ENCODE measurements around the gene BCHE. TPM values are rescaled to one million over a fixed set of nuclear protein-coding genes. Genes with fewer than 3 reads are reported as not detected.

BCHE gene
- total RNA-seq, 1 donor from 2014 or later: 7.1 TPM

DNA sequence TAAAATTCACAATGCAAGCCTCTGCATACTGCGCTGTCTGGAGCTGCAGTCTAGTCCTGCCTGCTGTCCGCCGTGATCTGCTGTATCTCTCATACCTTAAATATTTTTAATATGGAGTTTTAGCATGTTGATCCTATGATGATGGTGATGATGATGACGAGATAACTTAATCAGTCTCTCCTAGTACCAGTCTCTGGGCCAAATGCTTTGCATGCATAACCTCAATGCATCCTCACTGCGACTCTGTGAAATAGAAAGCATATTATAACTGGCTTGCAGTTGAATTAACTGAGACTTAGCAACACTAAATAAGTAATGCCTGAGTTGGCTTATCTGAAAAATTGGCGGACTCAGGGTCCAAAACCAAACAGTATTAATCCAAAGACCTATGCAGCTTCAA is 38.4 kb upstream of the BCHE start:
- Mint-ChIP-seq H3K9me3 (no peaks in the 10 kb centered on the region), H3K4me1 (ENCODE audit: unreplicated experiment) (no peaks in the 10 kb centered on the region), H3K27ac (no peak overlapping the region), H3K4me3 (no peak overlapping the region), H3K36me3 (no peaks in the 10 kb centered on the region), H3K27me3 (no peaks in the 10 kb centered on the region)
- DNase-seq (ENCODE audit: extremely low spot score, unreplicated experiment): no peak
- TF ChIP-seq, protein P1, sequence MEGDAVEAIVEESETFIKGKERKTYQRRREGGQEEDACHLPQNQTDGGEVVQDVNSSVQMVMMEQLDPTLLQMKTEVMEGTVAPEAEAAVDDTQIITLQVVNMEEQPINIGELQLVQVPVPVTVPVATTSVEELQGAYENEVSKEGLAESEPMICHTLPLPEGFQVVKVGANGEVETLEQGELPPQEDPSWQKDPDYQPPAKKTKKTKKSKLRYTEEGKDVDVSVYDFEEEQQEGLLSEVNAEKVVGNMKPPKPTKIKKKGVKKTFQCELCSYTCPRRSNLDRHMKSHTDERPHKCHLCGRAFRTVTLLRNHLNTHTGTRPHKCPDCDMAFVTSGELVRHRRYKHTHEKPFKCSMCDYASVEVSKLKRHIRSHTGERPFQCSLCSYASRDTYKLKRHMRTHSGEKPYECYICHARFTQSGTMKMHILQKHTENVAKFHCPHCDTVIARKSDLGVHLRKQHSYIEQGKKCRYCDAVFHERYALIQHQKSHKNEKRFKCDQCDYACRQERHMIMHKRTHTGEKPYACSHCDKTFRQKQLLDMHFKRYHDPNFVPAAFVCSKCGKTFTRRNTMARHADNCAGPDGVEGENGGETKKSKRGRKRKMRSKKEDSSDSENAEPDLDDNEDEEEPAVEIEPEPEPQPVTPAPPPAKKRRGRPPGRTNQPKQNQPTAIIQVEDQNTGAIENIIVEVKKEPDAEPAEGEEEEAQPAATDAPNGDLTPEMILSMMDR (conservative IDR thresholded peaks at IDR 0.05): no peak

DNA sequence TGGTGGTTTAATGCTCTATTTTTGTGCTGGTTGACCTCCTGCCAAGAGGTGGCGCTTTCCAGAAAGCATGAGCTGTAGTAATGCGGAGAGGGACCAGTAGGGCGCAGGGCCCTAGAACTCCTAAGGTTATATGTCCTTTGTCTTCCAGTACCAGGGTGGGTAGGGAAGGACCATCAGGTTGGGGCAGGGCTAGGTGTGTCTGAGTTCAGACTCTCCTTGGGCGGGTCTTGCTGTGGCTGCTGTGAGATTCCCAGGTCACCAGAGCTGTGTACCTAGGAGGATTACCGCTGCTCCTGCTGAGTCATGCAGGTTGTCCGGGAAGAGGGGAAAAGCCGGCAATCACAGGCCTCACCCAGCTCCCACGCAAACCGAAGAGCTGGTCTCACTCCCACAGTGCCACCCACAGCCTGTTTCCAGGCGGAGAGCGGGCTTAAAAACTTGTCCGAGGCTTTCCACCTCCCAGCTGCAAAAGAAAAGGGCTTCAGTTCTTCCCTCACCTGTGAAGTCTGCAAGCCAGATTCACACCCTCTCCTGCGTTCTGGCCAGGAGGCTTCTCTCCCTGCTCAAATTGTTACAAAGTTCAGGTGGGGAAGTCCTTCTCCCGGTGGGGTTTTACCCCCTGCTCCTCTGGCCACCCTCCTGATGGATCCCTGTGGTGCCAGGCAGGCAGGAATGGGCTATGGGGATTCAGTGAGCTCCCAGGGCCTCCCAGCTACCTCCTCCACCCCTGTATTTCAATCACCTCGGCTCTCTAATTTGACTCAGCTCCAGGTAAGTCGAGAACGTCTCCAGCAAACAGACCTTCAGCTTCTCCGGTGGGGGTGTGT is 37.7 kb upstream of the BCHE start:
- DNase-seq (ENCODE audit: extremely low spot score, unreplicated experiment): no peak
- TF ChIP-seq, protein P1 (conservative IDR thresholded peaks at IDR 0.05): no peak

DNA sequence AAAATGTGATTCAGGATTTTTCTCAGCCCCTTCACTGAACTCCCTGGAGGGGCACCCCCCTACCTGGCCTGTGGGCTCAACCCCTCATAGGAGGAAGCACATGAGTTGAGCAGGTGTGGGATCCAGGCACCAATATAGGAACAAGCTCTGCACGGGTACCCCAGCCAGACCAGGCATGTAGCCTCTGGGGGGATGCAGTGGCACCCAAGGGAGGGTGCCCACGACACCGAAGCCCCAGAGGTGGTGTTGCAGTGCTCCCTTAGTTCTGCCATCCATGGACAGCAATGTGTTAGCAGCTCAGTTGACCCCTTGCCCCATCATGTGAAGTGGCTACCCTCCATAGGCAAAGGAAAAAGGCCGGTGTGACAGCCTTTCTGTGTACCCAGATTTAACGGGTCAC is 30.9 kb upstream of the BCHE start:
- Mint-ChIP-seq H3K27me3 (no peaks in the 10 kb centered on the region), H3K4me3 (no peak overlapping the region), H3K4me1 (ENCODE audit: unreplicated experiment) (no peaks in the 10 kb centered on the region), H3K27ac (no peak overlapping the region), H3K36me3 (no peaks in the 10 kb centered on the region), H3K9me3 (no peaks in the 10 kb centered on the region)
- DNase-seq (ENCODE audit: extremely low spot score, unreplicated experiment): no peak
- TF ChIP-seq, protein P1 (conservative IDR thresholded peaks at IDR 0.05): no peak

More for the DNA sequence above, 37.7 kb upstream of the BCHE start:
- Mint-ChIP-seq H3K4me3 (no peak overlapping the region), H3K27ac (no peak overlapping the region), H3K27me3 (no peaks in the 10 kb centered on the region), H3K36me3 (no peaks in the 10 kb centered on the region), H3K4me1 (ENCODE audit: unreplicated experiment) (no peaks in the 10 kb centered on the region), H3K9me3 (no peaks in the 10 kb centered on the region)

GRCh38 chr3:165859061-165859460 is 21.8 kb upstream of the BCHE start:
- H3K4me1 Mint-ChIP-seq (ENCODE audit: unreplicated experiment): no peaks in the 10 kb centered on the region
- no peak overlapping the region for H3K4me3 Mint-ChIP-seq
- DNase-seq (ENCODE audit: extremely low spot score, unreplicated experiment): no peak
- no peak overlapping the region for H3K27ac Mint-ChIP-seq
- H3K9me3 Mint-ChIP-seq: no peaks in the 10 kb centered on the region
- TF ChIP-seq, protein P1 (conservative IDR thresholded peaks at IDR 0.05): no peak
- no peaks in the 10 kb centered on the region for H3K27me3 Mint-ChIP-seq
- no peaks in the 10 kb centered on the region for H3K36me3 Mint-ChIP-seq

GRCh38 chr3:165855581-165855980 is 18.4 kb upstream of the BCHE start:
- no peak overlapping the region for H3K27ac Mint-ChIP-seq
- DNase-seq (ENCODE audit: extremely low spot score, unreplicated experiment): no peak
- H3K9me3 Mint-ChIP-seq: no peaks in the 10 kb centered on the region
- no peak overlapping the region for H3K4me3 Mint-ChIP-seq
- TF ChIP-seq, protein P1 (conservative IDR thresholded peaks at IDR 0.05): no peak
- no peaks in the 10 kb centered on the region for H3K36me3 Mint-ChIP-seq
- H3K27me3 Mint-ChIP-seq: no peaks in the 10 kb centered on the region
- peaks cover 6% of the 10 kb centered on the region for H3K4me1 Mint-ChIP-seq (ENCODE audit: unreplicated experiment)

Measured in type B pancreatic cell (in vitro differentiated cells).